ENCODE data around the gene GRIK2.

DNA sequence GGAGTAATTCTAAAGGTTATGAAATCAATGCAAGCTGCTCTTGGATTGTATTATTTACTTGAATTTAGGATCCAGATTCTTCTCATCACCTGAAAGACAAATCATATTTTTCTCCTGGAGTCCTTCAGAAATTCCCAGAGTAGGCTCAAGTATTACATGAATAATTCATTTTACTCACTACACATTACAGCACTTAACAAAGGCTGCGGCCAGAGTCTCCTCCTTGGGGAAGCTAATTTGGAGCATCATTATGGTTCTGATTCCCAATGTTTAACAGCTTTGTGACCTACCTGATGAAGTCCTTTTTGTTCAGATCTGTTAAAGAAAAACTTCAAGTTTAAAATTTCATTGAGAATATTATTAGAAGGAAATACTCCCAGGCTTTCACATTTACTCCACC, 28.7 kb downstream of the GRIK2 start:
- no peak for TF ChIP-seq EZH2 (IDR thresholded peaks at IDR 0.05; ENCODE audit: insufficient read depth, poor library complexity, severe bottlenecking)
- no peak for TF ChIP-seq EZH2phosphoT487 (IDR thresholded peaks at IDR 0.05; ENCODE audit: insufficient read depth, low read depth)
